ENCODE data around the gene KSR1. TPM values are rescaled to one million over a fixed set of nuclear protein-coding genes. Genes with fewer than 3 reads are reported as not detected.

Gene KSR1
- total and polyA plus RNA-seq, 9 of the 15 experiments (the other 6 are each of a cell fraction or from before 2014, with no cell fraction given) = 1.4 to 51.7 (median 18.4) TPM

GRCh38 chr17:27491713-27492190, 35.5 kb downstream of the KSR1 start (continued):
- no peak; a peak in 1 of 4 replicates for TF ChIP-seq BCLAF1 (IDR thresholded peaks at IDR 0.05; ENCODE audit: borderline replicate concordance in 1 of 2, control insufficient read depth in 1 of 2, low read depth in 2 of 2, low read length in 1 of 2)
- TF ChIP-seq STAT5B (CRISPR knock-in tag; IDR thresholded peaks at IDR 0.05) = no peak
- TF ChIP-seq SMC3 (conservative IDR thresholded peaks at IDR 0.05; ENCODE audit: insufficient read depth, low read depth, low read length) = no peak
- TF ChIP-seq ZC3H4 (CRISPR knock-in tag; IDR thresholded peaks at IDR 0.05; ENCODE audit: borderline replicate concordance) = no peak
- 0 out of 4 replicates have a peak, but pooled peaks of 1 of the 2 experiments have one; percentile 26 for TF ChIP-seq KDM4B (IDR thresholded peaks at IDR 0.05; ENCODE audit: borderline replicate concordance in 2 of 2, low read depth in 1 of 2)
- TF ChIP-seq, protein P1, sequence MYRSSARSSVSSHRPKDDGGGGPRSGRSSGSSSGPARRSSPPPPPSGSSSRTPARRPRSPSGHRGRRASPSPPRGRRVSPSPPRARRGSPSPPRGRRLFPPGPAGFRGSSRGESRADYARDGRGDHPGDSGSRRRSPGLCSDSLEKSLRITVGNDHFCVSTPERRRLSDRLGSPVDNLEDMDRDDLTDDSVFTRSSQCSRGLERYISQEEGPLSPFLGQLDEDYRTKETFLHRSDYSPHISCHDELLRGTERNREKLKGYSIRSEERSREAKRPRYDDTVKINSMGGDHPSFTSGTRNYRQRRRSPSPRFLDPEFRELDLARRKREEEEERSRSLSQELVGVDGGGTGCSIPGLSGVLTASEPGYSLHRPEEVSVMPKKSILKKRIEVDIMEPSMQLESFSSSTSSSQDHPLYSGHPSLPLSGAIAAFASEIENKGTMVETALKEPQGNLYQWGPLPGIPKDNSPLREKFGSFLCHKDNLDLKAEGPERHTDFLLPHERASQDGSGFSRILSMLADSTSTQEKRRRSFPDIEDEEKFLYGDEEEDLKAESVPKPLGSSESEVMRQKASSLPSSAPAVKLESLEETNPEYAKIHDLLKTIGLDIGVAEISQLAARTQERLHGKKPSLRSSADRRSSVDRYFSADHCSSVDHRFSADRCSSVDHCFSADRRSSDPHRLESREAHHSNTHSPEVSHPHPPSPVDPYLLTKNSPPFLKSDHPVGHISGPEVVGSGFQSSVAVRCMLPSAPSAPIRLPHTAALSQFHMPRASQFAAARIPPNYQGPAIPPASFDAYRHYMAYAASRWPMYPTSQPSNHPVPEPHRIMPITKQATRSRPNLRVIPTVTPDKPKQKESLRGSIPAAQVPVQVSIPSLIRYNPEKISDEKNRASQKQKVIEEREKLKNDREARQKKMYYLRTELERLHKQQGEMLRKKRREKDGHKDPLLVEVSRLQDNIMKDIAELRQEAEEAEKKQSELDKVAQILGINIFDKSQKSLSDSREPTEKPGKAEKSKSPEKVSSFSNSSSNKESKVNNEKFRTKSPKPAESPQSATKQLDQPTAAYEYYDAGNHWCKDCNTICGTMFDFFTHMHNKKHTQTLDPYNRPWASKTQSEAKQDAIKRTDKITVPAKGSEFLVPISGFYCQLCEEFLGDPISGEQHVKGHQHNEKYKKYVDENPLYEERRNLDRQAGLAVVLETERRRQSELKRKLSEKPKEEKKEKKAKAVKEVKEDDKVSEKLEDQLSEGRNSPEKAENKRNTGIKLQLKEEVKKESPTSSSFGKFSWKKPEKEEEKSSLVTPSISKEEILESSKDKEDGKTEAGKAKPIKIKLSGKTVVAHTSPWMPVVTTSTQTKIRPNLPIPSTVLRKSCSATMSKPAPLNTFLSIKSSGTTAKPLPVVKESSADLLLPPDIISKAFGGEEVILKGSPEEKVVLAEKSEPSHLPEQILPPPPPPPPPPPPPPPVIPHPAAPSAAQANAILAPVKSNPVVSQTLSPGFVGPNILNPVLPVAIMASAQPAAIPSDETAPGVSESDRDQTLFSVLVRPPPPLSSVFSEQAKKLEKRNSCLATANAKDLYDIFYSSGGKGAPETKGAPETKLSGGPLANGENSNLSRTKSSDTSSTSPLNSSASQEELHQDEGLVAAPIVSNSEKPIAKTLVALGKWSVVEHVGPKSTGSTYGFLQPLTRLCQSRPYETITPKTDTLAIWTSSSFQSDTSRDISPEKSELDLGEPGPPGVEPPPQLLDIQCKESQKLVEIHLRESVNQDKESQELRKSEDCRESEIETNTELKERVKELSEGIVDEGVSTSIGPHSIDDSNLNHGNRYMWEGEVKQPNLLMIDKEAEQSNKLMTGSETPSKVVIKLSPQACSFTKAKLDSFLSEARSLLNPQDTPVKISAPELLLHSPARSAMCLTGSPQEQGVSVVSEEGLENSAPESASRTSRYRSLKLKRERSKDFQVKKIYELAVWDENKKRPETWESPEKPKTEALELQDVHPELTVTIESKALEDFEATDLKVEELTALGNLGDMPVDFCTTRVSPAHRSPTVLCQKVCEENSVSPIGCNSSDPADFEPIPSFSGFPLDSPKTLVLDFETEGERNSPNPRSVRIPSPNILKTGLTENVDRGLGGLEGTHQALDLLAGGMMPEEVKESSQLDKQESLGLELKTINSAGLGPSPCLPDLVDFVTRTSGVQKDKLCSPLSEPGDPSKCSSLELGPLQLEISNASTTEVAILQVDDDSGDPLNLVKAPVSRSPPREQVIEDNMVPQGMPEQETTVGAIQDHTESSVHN (IDR thresholded peaks at IDR 0.05; ENCODE audit: borderline replicate concordance in 1 of 2, low read depth in 1 of 2) = no peak; a peak in 1 of 4 replicates
- no peak for TF ChIP-seq PTBP1 (IDR thresholded peaks at IDR 0.05; ENCODE audit: low read depth, low read length)
- no peak for TF ChIP-seq ZFP30 (CRISPR knock-in tag; IDR thresholded peaks at IDR 0.05; ENCODE audit: borderline replicate concordance)
- TF ChIP-seq ZNF584 (CRISPR knock-in tag; IDR thresholded peaks at IDR 0.05; ENCODE audit: low read depth) = no peak
- TF ChIP-seq ZNF695 (CRISPR knock-in tag; IDR thresholded peaks at IDR 0.05) = no peak
- TF ChIP-seq RBM25 (IDR thresholded peaks at IDR 0.05; ENCODE audit: low read depth, low read length, severe bottlenecking) = no peak
- no peak for TF ChIP-seq MAFF (IDR thresholded peaks at IDR 0.05; ENCODE audit: low read length)
- TF ChIP-seq, protein P2, sequence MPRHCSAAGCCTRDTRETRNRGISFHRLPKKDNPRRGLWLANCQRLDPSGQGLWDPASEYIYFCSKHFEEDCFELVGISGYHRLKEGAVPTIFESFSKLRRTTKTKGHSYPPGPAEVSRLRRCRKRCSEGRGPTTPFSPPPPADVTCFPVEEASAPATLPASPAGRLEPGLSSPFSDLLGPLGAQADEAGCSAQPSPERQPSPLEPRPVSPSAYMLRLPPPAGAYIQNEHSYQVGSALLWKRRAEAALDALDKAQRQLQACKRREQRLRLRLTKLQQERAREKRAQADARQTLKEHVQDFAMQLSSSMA (CRISPR knock-in tag; IDR thresholded peaks at IDR 0.05) = no peak
- TF ChIP-seq MEIS2 (IDR thresholded peaks at IDR 0.05; ENCODE audit: partially characterized antibody) = peak; percentile 84
- no peak for TF ChIP-seq ZNF316 (IDR thresholded peaks at IDR 0.05)
